ENCODE results near the gene HSD17B3. TPM values are rescaled to one million over a fixed set of nuclear protein-coding genes. Genes with fewer than 3 reads are reported as not detected.

Gene HSD17B3
- total and polyA plus RNA-seq, 10 of the 15 experiments (the other 5 are each of a cell fraction or from before 2014, with no cell fraction given): not detected

DNA sequence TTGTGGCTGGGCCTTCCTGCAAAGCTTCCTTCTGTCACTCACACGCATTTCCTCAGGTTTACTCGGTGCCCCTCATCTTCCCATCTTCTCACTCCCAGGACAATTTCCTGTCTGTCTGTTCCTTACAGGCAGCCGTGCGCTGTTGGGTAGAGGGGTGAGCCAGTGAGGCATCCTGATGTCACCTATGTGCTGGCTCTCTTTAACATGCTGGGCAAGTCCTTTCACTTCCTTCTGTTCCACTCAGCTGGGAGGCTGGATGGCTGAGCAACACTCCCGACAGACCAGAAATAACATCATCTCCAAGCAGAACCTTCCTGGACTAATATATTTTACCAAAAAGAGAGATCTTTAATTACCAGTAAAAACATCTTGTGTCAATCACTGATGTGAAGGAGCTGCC lies 103.0 kb downstream of the HSD17B3 start:
- BruUV-seq (replicated peaks): no TSS peak
- no peak overlapping the region for H3K4me2 ChIP-seq (ENCODE audit: control insufficient read depth, insufficient read depth)
- ATAC-seq: no peak
- no peaks in the 10 kb centered on the region; a peak in 2 of 4 replicates for H3K27me3 ChIP-seq (replicated peaks in 1 of 2; ENCODE audit: control insufficient read depth in 2 of 2, insufficient read depth in 2 of 2, low read length in 1 of 2)
- no peak for DNase-seq (ENCODE audit: low read depth, low spot score)
- CTCF ChIA-PET: no interaction called here
- TF ChIP-seq POLR2A (IDR thresholded peaks at IDR 0.05; ENCODE audit: low read depth, low read length) (no peak), SKIL (IDR thresholded peaks at IDR 0.05; ENCODE audit: low read depth, poor library complexity, severe bottlenecking) (no peak), MTA2 (IDR thresholded peaks at IDR 0.05; ENCODE audit: low read depth) (no peak), ZNF207 (IDR thresholded peaks at IDR 0.05; ENCODE audit: borderline replicate concordance) (no peak)
- no peak overlapping the region for H3K9ac ChIP-seq (ENCODE audit: control insufficient read depth, insufficient read depth, low read length)
- no peak overlapping the region for H3K4me3 ChIP-seq
- WGBS (ENCODE audit: insufficient coverage, insufficient replicate concordance, low lambda C conversion rate, missing lambda C conversion rate): 34% methylated on average over 5 of the region's 5 CpGs
- in situ Hi-C loops (cut with MboI): no loop called here
- SMC1A ChIA-PET (ENCODE audit: uncharacterized antibody, unreplicated experiment): no interaction called here
- RAD21 ChIA-PET (ENCODE audit: unreplicated experiment): no interaction called here
- POLR2A ChIA-PET: no interaction called here
- intact Hi-C loops (cut with micrococcal nuclease; ENCODE audit: unreplicated experiment): no loop called here
- FAIRE-seq: no peak
- H3K79me2 ChIP-seq (ENCODE audit: control insufficient read depth, insufficient read depth, low read length): no peaks in the 10 kb centered on the region
- H3K9me3 ChIP-seq (replicated peaks; ENCODE audit: control insufficient read depth, insufficient read depth, low read length): no peaks in the 10 kb centered on the region
- no peak overlapping the region for H3K27ac ChIP-seq (ENCODE audit: control insufficient read depth, insufficient read depth)
- no peaks in the 10 kb centered on the region for H3K36me3 ChIP-seq (ENCODE audit: control insufficient read depth in 2 of 2, insufficient read depth in 2 of 2, low read length in 1 of 2)
- no peak overlapping the region for H2AFZ ChIP-seq (ENCODE audit: control insufficient read depth, low read depth, low read length)
- H4K20me1 ChIP-seq (ENCODE audit: control insufficient read depth, insufficient read depth): no peaks in the 10 kb centered on the region
- no peaks in the 10 kb centered on the region for H3K4me1 ChIP-seq (ENCODE audit: control insufficient read depth, insufficient read depth, low read length)

GRCh38 chr9:96195541-96195940 lies 106.4 kb downstream of the HSD17B3 start:
- RAD21 ChIA-PET (ENCODE audit: unreplicated experiment): no interaction called here

More at GRCh38 chr9:96195541-96195940, 106.4 kb downstream of the HSD17B3 start:
- no TSS peak for BruUV-seq (replicated peaks)
- POLR2A ChIA-PET: no interaction called here
- H3K4me2 ChIP-seq (ENCODE audit: control insufficient read depth, insufficient read depth): no peak overlapping the region
- in situ Hi-C loops (cut with MboI) (no loop called here), intact Hi-C loops (cut with micrococcal nuclease; ENCODE audit: unreplicated experiment) (no loop called here)
- ATAC-seq: no peak
- SMC1A ChIA-PET (ENCODE audit: uncharacterized antibody, unreplicated experiment): no interaction called here
- no peak overlapping the region for H3K27ac ChIP-seq (ENCODE audit: control insufficient read depth, insufficient read depth)
- H3K27me3 ChIP-seq (replicated peaks in 1 of 2; ENCODE audit: control insufficient read depth in 2 of 2, insufficient read depth in 2 of 2, low read length in 1 of 2): no peaks in the 10 kb centered on the region; a peak in 2 of 4 replicates
- no peaks in the 10 kb centered on the region for H3K36me3 ChIP-seq (ENCODE audit: control insufficient read depth in 2 of 2, insufficient read depth in 2 of 2, low read length in 1 of 2)
- WGBS (ENCODE audit: insufficient coverage, insufficient replicate concordance, low lambda C conversion rate, missing lambda C conversion rate): 7% methylated on average over 3 of the region's 3 CpGs
- no peaks in the 10 kb centered on the region for H4K20me1 ChIP-seq (ENCODE audit: control insufficient read depth, insufficient read depth)
- DNase-seq (ENCODE audit: low read depth, low spot score): no peak
- H3K79me2 ChIP-seq (ENCODE audit: control insufficient read depth, insufficient read depth, low read length): no peaks in the 10 kb centered on the region
- no peak overlapping the region for H2AFZ ChIP-seq (ENCODE audit: control insufficient read depth, low read depth, low read length)
- CTCF ChIA-PET: interaction anchor here (1.1 kb wide), 1 partner anchor 13 kb away, joined by 3 read pairs; no protein-coding TSS in a partner anchor
- no peaks in the 10 kb centered on the region; the same call in 2 of the 3 replicates for H3K9me3 ChIP-seq (replicated peaks; ENCODE audit: control insufficient read depth, insufficient read depth, low read length)
- FAIRE-seq: no peak
- no peak for TF ChIP-seq ZNF207 (IDR thresholded peaks at IDR 0.05; ENCODE audit: borderline replicate concordance)
- H3K4me1 ChIP-seq (ENCODE audit: control insufficient read depth, insufficient read depth, low read length): no peaks in the 10 kb centered on the region
- no peak overlapping the region for H3K4me3 ChIP-seq
- no peak overlapping the region for H3K9ac ChIP-seq (ENCODE audit: control insufficient read depth, insufficient read depth, low read length)
